Epidermal melanocyte (primary cell): ENCODE results near the gene DLX6.
A peak's percentile ranks its signal among the peaks of the same experiment; 100 is the strongest.

Source experiments
- DNase-seq: peaks from one replicate; pipeline ENCODE4 v3.0.0; 2011; ENCODE audit warnings: low spot score; ENCODE audit not compliant: insufficient read length

Gene DLX6

GRCh38 chr7:97009753-97010732 is 4.7 kb downstream of the DLX6 start:
- DNase-seq, result no peak

- DNase-seq, result no peak
Measured at GRCh38 chr7:97011104-97011503, 5.8 kb downstream of the DLX6 start.

DNA sequence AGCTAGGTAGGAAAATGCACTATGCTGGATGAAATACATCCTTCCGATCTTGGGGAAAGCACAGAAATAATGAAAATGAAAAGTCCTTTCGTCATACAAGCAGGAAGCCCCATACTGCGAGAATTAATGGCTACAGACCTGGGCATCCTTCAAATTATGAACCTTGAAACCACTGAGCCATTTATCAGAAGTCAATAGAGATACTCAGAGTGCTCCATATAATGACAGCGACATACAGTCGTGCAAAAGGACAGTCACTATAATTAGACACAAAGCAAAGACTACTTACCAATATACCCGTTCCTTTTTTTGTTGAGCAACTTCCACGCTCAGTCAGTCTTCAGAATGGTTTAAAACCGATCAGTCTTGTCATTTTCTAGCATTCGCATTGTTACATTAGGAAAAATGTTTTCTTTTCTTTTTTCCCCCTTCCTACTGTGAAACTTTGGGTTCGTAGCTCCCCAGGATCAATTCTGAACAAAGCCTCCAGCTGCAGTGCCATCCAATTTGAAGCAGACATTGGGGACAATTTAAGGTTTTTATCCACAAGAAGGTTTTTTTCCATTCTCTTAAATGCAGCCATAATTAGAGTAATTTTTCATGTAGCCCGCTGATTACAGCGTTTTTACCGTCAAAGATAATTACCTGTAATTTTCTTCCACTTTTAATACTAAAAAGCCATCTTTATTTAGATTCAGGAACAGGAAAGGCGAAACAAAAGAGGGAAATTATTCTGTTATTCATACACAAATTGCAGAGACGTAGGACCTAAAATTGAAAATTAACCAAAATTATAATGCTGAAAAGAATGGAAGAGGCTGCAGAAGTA is 6.4 kb downstream of the DLX6 start:
- no peak for DNase-seq

DNA sequence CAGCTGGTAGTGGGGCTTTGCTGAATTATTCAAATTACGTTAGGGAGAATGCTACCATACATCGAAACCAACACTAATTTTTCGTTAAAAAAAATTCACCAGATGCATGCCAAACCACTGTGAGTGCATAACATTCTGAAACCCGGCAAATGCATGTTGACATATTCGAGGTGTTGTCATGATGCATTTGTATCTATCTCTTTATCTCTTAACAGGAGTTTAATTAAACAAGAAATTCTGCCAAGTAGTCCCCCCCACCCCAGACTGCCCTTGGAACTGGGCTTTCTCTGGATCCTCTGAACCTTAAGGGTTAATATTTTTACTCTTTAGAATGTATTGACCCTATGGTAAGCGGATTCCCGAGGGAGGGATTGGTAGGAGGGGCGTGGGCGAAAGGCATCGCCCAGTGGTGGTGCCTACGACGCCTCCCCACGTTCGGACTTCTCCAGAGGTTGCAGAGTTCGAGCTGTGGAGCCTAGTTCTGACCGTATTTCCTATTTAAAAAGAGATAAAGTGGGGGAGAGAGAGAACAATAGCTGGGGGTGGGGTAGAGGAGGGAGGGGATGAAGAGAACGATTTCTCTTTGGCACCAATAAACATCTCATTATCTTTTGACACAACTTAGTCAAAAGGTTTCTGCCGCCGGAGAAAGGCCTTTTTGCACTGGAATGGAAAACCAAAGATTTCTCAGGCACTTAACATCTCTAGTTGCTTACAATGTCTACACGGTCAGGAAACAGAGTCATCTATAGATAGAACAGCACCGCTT is 7.2 kb downstream of the DLX6 start:
- no peak for DNase-seq

GRCh38 chr7:97013134-97013844 is 7.9 kb downstream of the DLX6 start:
- no peak for DNase-seq

- DNase-seq, result no peak
Measured at GRCh38 chr7:97013845-97014134, 8.4 kb downstream of the DLX6 start.

DNA sequence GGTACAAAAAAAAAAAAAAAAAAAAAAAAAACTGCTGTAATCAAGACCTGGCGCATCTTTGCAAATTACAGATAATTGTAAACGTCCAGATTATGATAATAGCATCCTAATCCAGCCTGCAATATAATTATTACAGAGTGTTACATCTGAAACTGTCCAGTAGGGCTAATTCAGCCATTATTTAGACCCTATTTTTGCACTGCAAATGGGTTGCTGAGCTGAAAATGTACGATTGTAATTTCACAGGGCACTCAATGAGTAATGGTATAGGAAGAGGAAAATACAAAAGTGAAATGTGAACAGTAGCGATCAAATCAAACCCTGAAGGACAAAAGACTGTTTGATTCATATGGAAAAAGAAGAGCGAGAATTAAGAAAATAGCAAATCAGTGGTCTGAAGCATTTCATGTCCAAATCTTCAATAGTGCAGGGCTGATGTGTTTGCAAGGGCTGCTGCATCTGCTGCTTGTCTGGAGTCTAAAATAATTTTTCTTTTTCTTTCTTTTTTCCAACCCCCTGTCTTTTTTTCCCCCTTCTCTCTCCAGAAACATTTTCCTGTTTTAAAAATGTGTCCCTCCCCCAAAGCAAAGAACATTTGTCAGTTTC is 8.9 kb downstream of the DLX6 start:
- no peak for DNase-seq

GRCh38 chr7:97015279-97015678 is 9.9 kb downstream of the DLX6 start:
- DNase-seq, result no peak

GRCh38 chr7:97015756-97016380 is 10.5 kb downstream of the DLX6 start:
- DNase-seq, result peak; percentile 14

DNA sequence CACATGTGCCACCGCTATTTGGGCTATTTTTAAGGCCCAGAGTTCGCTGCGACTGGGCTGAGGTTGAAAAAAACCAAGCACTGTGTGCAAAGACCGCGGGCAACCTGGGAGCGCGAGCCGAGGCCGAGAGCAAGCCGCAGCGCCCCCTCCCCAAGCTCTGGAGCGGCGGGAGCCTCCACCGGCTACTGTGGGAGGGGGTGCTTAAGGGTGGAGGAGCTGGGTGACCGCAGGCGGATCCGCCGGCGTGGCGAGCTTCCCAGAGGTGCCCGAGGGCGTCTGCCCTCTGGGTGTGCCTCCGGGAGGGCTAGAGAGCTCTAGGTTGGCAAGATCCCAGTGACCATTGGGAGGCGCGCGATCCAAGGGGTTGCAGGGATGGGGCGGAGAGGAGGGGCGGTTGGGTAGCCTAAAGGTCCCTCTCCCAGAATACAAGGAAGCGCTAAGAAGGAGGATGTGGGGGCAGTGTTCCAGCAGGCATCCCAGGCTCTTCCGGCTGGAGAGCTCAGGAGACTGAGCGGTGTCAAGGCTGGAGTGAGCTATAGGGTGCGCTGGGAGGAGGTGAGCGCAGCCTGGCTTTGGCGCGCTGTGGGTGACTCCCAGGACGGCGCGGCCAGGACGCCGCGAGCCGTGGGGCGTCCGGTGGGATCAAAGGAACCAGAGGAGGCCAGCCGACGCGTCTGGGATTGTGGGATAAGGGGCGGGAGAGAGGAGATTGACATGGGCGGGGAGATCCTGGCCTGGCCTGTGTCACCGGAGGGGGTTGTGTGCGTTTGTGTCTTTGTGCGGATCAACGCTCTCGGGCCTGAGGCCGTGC is 11.2 kb downstream of the DLX6 start:
- peak; percentile 14 for DNase-seq

GRCh38 chr7:97017192-97018125 is 12.1 kb downstream of the DLX6 start:
- no peak for DNase-seq

DNA sequence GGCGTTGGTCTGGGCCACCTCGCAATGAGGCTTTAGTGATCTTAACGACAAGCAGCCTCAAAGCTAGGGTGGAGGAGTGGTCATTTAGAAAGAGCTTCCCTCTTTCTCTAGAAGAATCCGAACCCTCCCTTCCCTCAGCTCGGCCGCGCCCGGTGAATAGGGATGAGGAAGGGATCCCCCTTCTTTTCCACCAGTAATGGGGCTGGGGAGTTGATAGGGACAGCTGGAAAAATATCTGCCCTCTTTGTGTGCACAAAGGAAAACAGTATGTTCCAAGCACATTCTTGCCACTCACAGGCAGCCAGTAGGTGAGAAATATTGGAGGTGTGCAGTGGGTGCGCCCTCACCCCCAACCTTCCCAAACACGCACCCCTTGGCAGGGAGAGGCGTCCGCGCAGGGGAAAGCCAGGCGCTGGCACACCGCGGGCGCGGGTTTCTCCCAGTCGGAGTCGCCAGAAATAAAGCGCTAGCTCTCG is 12.8 kb downstream of the DLX6 start:
- no peak for DNase-seq

GRCh38 chr7:97018791-97019531 is 13.6 kb downstream of the DLX6 start:
- DNase-seq, result no peak

DNA sequence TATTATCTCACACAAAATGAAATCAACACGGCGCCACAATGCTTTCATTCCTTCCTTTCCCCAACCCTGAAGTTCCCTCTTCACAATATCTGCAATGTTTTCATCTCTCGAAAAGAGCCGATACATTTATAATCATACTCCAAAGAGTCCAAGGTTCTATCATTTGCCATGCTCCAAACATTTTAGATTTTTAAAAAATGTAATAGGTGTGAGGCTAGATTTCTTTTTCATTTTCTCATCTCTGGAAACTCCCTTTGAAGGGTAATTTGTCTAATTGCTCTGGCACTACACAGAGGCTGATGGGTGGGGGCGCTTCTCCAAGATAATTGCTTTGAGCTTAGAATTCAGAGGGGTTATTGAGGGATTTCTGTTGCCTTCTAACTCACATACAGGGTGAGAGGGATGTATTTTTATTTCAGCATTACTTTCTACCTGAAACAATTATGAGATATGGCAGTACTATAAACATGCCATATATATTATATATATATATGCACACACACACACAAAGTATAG is 14.4 kb downstream of the DLX6 start:
- no peak for DNase-seq

DNA sequence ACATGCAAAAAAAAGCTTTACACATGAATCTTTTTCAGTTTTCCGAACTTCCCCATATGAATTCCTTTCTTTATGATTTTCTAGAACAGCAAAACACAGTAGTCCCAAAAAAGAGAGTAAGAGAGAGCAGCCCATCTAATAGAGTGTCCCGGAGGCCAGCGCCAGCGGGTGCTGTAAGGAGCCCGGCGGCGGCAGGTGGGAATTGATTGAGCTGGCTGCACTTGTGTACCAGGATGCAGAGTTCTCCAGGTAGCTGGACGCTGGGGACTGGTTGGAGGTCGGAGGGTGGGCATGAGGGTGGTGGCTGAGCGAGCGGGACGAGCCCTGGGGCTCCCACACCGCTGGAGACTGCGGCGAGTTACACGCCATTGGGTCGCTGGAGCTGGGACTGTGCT is 15.2 kb downstream of the DLX6 start:
- DNase-seq, result no peak

DNA sequence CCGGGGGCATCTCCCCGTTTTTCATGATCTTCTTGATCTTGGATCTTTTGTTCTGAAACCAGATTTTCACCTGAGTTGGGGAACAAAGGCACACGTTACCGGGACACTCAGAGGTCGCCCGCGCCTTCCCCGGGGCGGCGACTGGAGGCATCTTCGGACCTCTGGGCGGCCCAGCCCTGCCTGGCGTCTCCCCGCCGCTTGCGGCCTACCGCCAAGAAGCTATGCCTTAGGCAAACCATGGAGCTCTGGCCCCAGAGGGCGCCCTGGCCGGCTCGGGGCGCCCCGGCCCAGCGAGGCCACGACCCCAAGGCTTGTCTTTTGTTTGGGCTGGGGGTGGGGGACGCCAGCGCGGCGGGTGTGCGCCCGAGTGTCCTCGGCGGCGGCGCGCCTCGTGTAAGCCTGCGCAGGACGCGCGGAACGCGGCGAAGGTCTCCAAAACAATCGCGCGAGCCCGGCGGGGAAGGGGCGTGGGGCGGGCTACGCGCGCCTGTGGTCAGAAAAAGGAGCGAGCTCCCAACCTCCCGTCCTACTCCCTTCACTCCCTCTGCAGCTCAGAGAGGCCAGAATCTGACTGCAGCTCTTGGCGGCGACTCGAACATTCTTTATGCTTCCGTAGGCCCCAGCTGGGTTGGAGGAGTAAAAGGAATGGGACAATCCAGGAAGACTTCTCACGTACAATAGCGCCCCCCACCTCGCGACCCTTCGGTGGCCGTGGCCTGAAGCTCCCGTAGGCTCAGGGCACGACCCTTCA is 15.8 kb downstream of the DLX6 start:
- DNase-seq, result no peak
